ENCODE results near the gene STOML1. TPM values are rescaled to one million over a fixed set of nuclear protein-coding genes. Genes with fewer than 3 reads are reported as not detected.

Gene STOML1
- total RNA-seq, 3 donors from 2014 or later = 11.5 to 13.4 (median 12.4) TPM

GRCh38 chr15:74038707-74039655, 46.9 kb upstream of the STOML1 start:
- ATAC-seq = no peak
- no peak overlapping the region for H3K4me3 ChIP-seq

GRCh38 chr15:74037171-74038117, 45.3 kb upstream of the STOML1 start:
- intact Hi-C loops (cut with DNase I, micrococcal nuclease) = loop anchor here in 1 of 2 donors (10.0 kb wide), 1 partner anchor 53 kb away; no protein-coding TSS in a partner anchor
- peaks cover 3% of the 10 kb centered on the region for H3K36me3 ChIP-seq (ENCODE audit: low read depth)

More at GRCh38 chr15:74038707-74039655, 46.9 kb upstream of the STOML1 start:
- peaks cover 3% of the 10 kb centered on the region for H3K36me3 ChIP-seq (ENCODE audit: low read depth)
- intact Hi-C loops (cut with DNase I, micrococcal nuclease) = loop anchor here in 1 of 2 donors (10.0 kb wide), 1 partner anchor 54 kb away; no protein-coding TSS in a partner anchor
- no peak for TF ChIP-seq CTCF (IDR thresholded peaks at IDR 0.05)
- H3K9me3 ChIP-seq = no peaks in the 10 kb centered on the region
- no peak for DNase-seq
- H3K4me1 ChIP-seq (ENCODE audit: low read depth) = peaks cover 2% of the 10 kb centered on the region

GRCh38 chr15:74036271-74037170, 44.4 kb upstream of the STOML1 start:
- ATAC-seq (peak; percentile 57), DNase-seq (peak in 2 of 3 donors; percentile 69 to 76)
- TF ChIP-seq CTCF (IDR thresholded peaks at IDR 0.05) = peak; percentile 23
- Histone ChIP-seq H3K4me3 (no peak overlapping the region), H3K9me3 (no peaks in the 10 kb centered on the region), H3K36me3 (ENCODE audit: low read depth) (peaks cover 3% of the 10 kb centered on the region), H3K4me1 (ENCODE audit: low read depth) (peaks cover 2% of the 10 kb centered on the region)
- intact Hi-C loops (cut with DNase I, micrococcal nuclease) = loop anchor here in 1 of 2 donors (10.0 kb wide), 1 partner anchor 52 kb away; no protein-coding TSS in a partner anchor

More at GRCh38 chr15:74037171-74038117, 45.3 kb upstream of the STOML1 start:
- TF ChIP-seq CTCF (IDR thresholded peaks at IDR 0.05) = no peak
- no peak overlapping the region for H3K4me3 ChIP-seq
- H3K4me1 ChIP-seq (ENCODE audit: low read depth) = peaks cover 2% of the 10 kb centered on the region
- no peak for DNase-seq
- H3K9me3 ChIP-seq = no peaks in the 10 kb centered on the region
- no peak for ATAC-seq

- no peak for TF ChIP-seq CTCF (IDR thresholded peaks at IDR 0.05)
- intact Hi-C loops (cut with DNase I, micrococcal nuclease) = loop anchor here in 1 of 2 donors (10.0 kb wide), 1 partner anchor 51 kb away; no protein-coding TSS in a partner anchor
- Histone ChIP-seq H3K36me3 (ENCODE audit: low read depth) (peaks cover 3% of the 10 kb centered on the region), H3K4me1 (ENCODE audit: low read depth) (no peaks in the 10 kb centered on the region), H3K4me3 (no peak overlapping the region), H3K9me3 (no peaks in the 10 kb centered on the region)
- DNase-seq = no peak
- no peak for ATAC-seq
These were observed 43.3 kb upstream of the STOML1 start for GRCh38 chr15:74035121-74036017.
